Caco-2 (cell line): Measurements from ENCODE around the gene KRT3. TPM values are rescaled to one million over a fixed set of nuclear protein-coding genes. Genes with fewer than 3 reads are reported as not detected.

ENCODE experiments used
- BruUV-seq: library from RNA; stranded (reverse); fragments of 400-500 nt; replicated peaks from 2 replicates; lab custom pipeline; 2021; lab: Mats Ljungman, UMichigan
- CTCF ChIA-PET: fragments of 300-600 bp; sonication (Branson Sonifier 250); formaldehyde crosslinking; loops from one replicate; lab custom pipeline; 2022; ENCODE audit warnings: antibody characterized with exemption; lab: Charles Lee
- POLR2A ChIA-PET: fragments of 300-600 bp; sonication (Branson Sonifier 250); formaldehyde crosslinking; loops from one replicate; lab custom pipeline; 2022; ENCODE audit warnings: antibody characterized with exemption; lab: Charles Lee
- DNase-seq, 2 experiments: peaks; one replicate each; pipeline versions ENCODE4 v3.0.0 to v3.0.0-alpha.2; 2020 to 2022
- H3K27me3 ChIP-seq: replicated peaks from 2 replicates; pipeline ENCODE4 v1.6.0; 2011; ENCODE audit warnings: low read length; ENCODE audit not compliant: control insufficient read depth, insufficient read depth
- H3K36me3 ChIP-seq: 2 replicates; pipeline ENCODE4 v1.5.1; 2011; ENCODE audit warnings: low read length; ENCODE audit not compliant: control insufficient read depth, insufficient read depth
- H3K4me1 ChIP-seq: fragments of 250-450 bp; sonication (Bioruptor Pico); 2 replicates; pipeline ENCODE4 v1.5.1; 2020; ENCODE audit warnings: mild to moderate bottlenecking
- H3K4me3 ChIP-seq: 2 replicates; pipeline ENCODE4 v1.5.1; 2011; ENCODE audit warnings: low read depth, mild to moderate bottlenecking, control low read depth, low read length
- H3K9me3 ChIP-seq: fragments of 250-450 bp; sonication (Bioruptor Pico); 2 replicates; pipeline ENCODE4 v1.5.1; 2020; ENCODE audit warnings: mild to moderate bottlenecking, moderate library complexity
- H3K27ac Mint-ChIP-seq: one replicate; pipeline ENCODE4 v1.8.0; 2022; ENCODE audit warnings: mixed read lengths; ENCODE audit not compliant: unreplicated experiment
- H3K27me3 Mint-ChIP-seq: one replicate; pipeline ENCODE4 v1.8.0; 2022; ENCODE audit warnings: mixed read lengths; ENCODE audit not compliant: insufficient read depth, unreplicated experiment
- H3K36me3 Mint-ChIP-seq: one replicate; pipeline ENCODE4 v1.8.0; 2022; ENCODE audit warnings: mild to moderate bottlenecking, mixed read lengths; ENCODE audit not compliant: insufficient read depth, unreplicated experiment
- H3K4me1 Mint-ChIP-seq: one replicate; pipeline ENCODE4 v1.8.0; 2022; ENCODE audit warnings: low read depth, mixed read lengths; ENCODE audit not compliant: unreplicated experiment
- H3K4me3 Mint-ChIP-seq: one replicate; pipeline ENCODE4 v1.8.0; 2022; ENCODE audit warnings: mild to moderate bottlenecking, moderate library complexity, mixed read lengths; ENCODE audit not compliant: unreplicated experiment
- H3K9me3 Mint-ChIP-seq: one replicate; pipeline ENCODE4 v1.8.0; 2022; ENCODE audit warnings: mixed read lengths; ENCODE audit not compliant: unreplicated experiment
- CTCF ChIP-seq, 2 experiments: fragments of 200-600 bp in 1 of 2; IDR thresholded peaks; 1 replicate in 1 of 2; 2 replicates in 1 of 2; pipeline versions ENCODE4 v1.5.1 to v1.8.0; 2011 to 2022; ENCODE audit warnings: antibody characterized with exemption in 1 of 2, control low read depth in 1 of 2, inconsistent platforms in 1 of 2, low read depth in 1 of 2, low read length in 1 of 2, mild to moderate bottlenecking in 1 of 2, moderate library complexity in 1 of 2; ENCODE audit not compliant: insufficient read depth in 1 of 2, severe bottlenecking in 1 of 2, unreplicated experiment in 1 of 2
- intact Hi-C: fragments of 100-400 bp; cut with micrococcal nuclease; formaldehyde crosslinking; loops from one replicate; pipeline ENCODE4 v1.10.0; 2022; ENCODE audit not compliant: unreplicated experiment
- total RNA-seq: library from RNA; stranded (reverse); gene quantifications from 2 replicates; pipeline ENCODE4 v1.2.3, GENCODE V29; 2022

KRT3 gene
- total RNA-seq, 1 experiment from 2014 or later: not detected

GRCh38 chr12:52767427-52767826, 28.5 kb downstream of the KRT3 start:
- H3K4me1 ChIP-seq: no peaks in the 10 kb centered on the region
- ChIA-PET CTCF (no interaction called here), POLR2A (no interaction called here)
- no peaks in the 10 kb centered on the region for H3K36me3 Mint-ChIP-seq
- intact Hi-C loops: no loop called here
- DNase-seq: no peak
- H3K4me1 Mint-ChIP-seq: no peaks in the 10 kb centered on the region
- no TSS peak for BruUV-seq
- H3K9me3 ChIP-seq: no peaks in the 10 kb centered on the region
- no peak overlapping the region for H3K27ac Mint-ChIP-seq
- H3K4me3 ChIP-seq: no peak overlapping the region
- no peaks in the 10 kb centered on the region for H3K36me3 ChIP-seq
- no peaks in the 10 kb centered on the region for H3K27me3 ChIP-seq
- no peak for TF ChIP-seq CTCF (IDR thresholded peaks at IDR 0.05; ENCODE audit: insufficient read depth in 1 of 2, low read depth in 1 of 2, low read length in 1 of 2, severe bottlenecking in 1 of 2, unreplicated experiment in 1 of 2)
- no peaks in the 10 kb centered on the region for H3K9me3 Mint-ChIP-seq
- H3K4me3 Mint-ChIP-seq: no peak overlapping the region
- no peaks in the 10 kb centered on the region for H3K27me3 Mint-ChIP-seq

- intact Hi-C loops: no loop called here
- BruUV-seq: no TSS peak
- H3K4me3 ChIP-seq: no peak overlapping the region
- H3K27me3 ChIP-seq: no peaks in the 10 kb centered on the region
- Mint-ChIP-seq H3K27me3 (no peaks in the 10 kb centered on the region), H3K36me3 (no peaks in the 10 kb centered on the region), H3K27ac (no peak overlapping the region), H3K4me1 (no peaks in the 10 kb centered on the region), H3K4me3 (no peak overlapping the region), H3K9me3 (no peaks in the 10 kb centered on the region)
- peaks cover 2% of the 10 kb centered on the region; the same call in 1 of the 2 replicates for H3K9me3 ChIP-seq
- no peak for TF ChIP-seq CTCF (IDR thresholded peaks at IDR 0.05; ENCODE audit: insufficient read depth in 1 of 2, low read depth in 1 of 2, low read length in 1 of 2, severe bottlenecking in 1 of 2, unreplicated experiment in 1 of 2)
- POLR2A ChIA-PET: no interaction called here
- no peaks in the 10 kb centered on the region for H3K36me3 ChIP-seq
- CTCF ChIA-PET: interaction anchor here (0.6 kb wide), 1 partner anchor 651 kb away, joined by 4 read pairs; no protein-coding TSS in a partner anchor
- H3K4me1 ChIP-seq: no peaks in the 10 kb centered on the region
- DNase-seq: no peak
Observed at GRCh38 chr12:52767020-52767379, 28.9 kb downstream of the KRT3 start.

GRCh38 chr12:52766351-52767019, 29.4 kb downstream of the KRT3 start:
- Mint-ChIP-seq H3K27ac (no peak overlapping the region), H3K4me1 (no peaks in the 10 kb centered on the region), H3K9me3 (no peaks in the 10 kb centered on the region), H3K4me3 (no peak overlapping the region), H3K36me3 (no peaks in the 10 kb centered on the region), H3K27me3 (no peaks in the 10 kb centered on the region)
- ChIA-PET CTCF (interaction anchor here (0.6 kb wide), 1 partner anchor 652 kb away, joined by 4 read pairs; no protein-coding TSS in a partner anchor), POLR2A (no interaction called here)
- intact Hi-C loops: no loop called here
- Histone ChIP-seq H3K27me3 (no peaks in the 10 kb centered on the region), H3K9me3 (peaks cover 6% of the 10 kb centered on the region; the same call in 1 of the 2 replicates), H3K4me3 (no peak overlapping the region), H3K4me1 (no peaks in the 10 kb centered on the region), H3K36me3 (no peaks in the 10 kb centered on the region)
- BruUV-seq: no TSS peak
- DNase-seq: no peak
- TF ChIP-seq CTCF (IDR thresholded peaks at IDR 0.05; ENCODE audit: insufficient read depth in 1 of 2, low read depth in 1 of 2, low read length in 1 of 2, severe bottlenecking in 1 of 2, unreplicated experiment in 1 of 2): no peak
